K562 (cell line): ENCODE results near the gene IGF1R. TPM values are rescaled to one million over a fixed set of nuclear protein-coding genes. Genes with fewer than 3 reads are reported as not detected.

Experiments
- ATAC-seq: fragments of 200-7000 bp; cut with Tn5 transposase; 3 replicates; pipeline ENCODE4 v1.9.1; 2020; ENCODE audit warnings: moderate library complexity
- BruUV-seq: library from RNA; stranded (reverse); fragments of 400-500 nt; replicated peaks from 2 replicates; lab custom pipeline; 2021; lab: Mats Ljungman, UMichigan
- CTCF ChIA-PET: fragments of 300-600 bp; formaldehyde crosslinking; extraction: SDS; loops from one replicate; lab custom pipeline; 2021; ENCODE audit warnings: low intra/inter-chr PET ratio; lab: Yijun Ruan, JAX
- POLR2A ChIA-PET: fragments of 300-600, 350-650 bp; sonication (Branson Sonifier 250); formaldehyde crosslinking; extraction: SDS; loops from one replicate; lab custom pipeline; 2021; ENCODE audit warnings: antibody characterized with exemption, inconsistent platforms; lab: Yijun Ruan, JAX
- DNase-seq, 4 experiments: peaks; one replicate each; pipeline versions ENCODE4 v3.0.0 to v3.0.0-alpha.2; 2011 to 2018; ENCODE audit warnings: low spot score in 3 of 4, mixed read lengths in 3 of 4; ENCODE audit errors: extremely low read depth in 1 of 4
- FAIRE-seq: peaks from 2 replicates; lab custom pipeline; 2011; peaks lifted over from hg19 to GRCh38; lab: Jason Lieb, UNC
- H2AFZ ChIP-seq: 2 replicates; pipeline ENCODE4 v1.6.0; 2011; ENCODE audit warnings: low read depth, low read length, control low read depth, inconsistent platforms
- H3K27ac ChIP-seq: fragments of 200-600 bp; 3 replicates; pipeline ENCODE4 v1.8.0; 2011; ENCODE audit warnings: low read depth, mild to moderate bottlenecking, control low read depth, inconsistent platforms, low read length, moderate library complexity, mixed read lengths; ENCODE audit errors: extremely low read depth
- H3K27me3 ChIP-seq, 2 experiments: fragments of 300-600 bp in 1 of 2; 2 replicates in 1 of 2; 3 replicates in 1 of 2; pipeline versions ENCODE4 v1.6.0 to v1.8.0; 2011; ENCODE audit warnings: inconsistent platforms in 2 of 2, low read length in 2 of 2, mild to moderate bottlenecking in 1 of 2, mixed read lengths in 1 of 2, moderate library complexity in 1 of 2; ENCODE audit not compliant: control insufficient read depth in 2 of 2, insufficient read depth in 2 of 2
- H3K36me3 ChIP-seq: fragments of 300-600 bp; 3 replicates; pipeline ENCODE4 v1.8.0; 2011; ENCODE audit warnings: mild to moderate bottlenecking, low read length, inconsistent platforms; ENCODE audit not compliant: control insufficient read depth, insufficient read depth
- H3K4me1 ChIP-seq, 2 experiments: fragments of 200-600 bp in 1 of 2; replicated peaks in 1 of 2; 2 replicates in 1 of 2; 3 replicates in 1 of 2; pipeline versions ENCODE4 v1.5.1 to v1.8.0; 2011; ENCODE audit warnings: inconsistent platforms in 2 of 2, low read length in 2 of 2, mild to moderate bottlenecking in 1 of 2, mixed read lengths in 1 of 2, moderate library complexity in 1 of 2; ENCODE audit not compliant: control insufficient read depth in 2 of 2, insufficient read depth in 2 of 2
- H3K4me2 ChIP-seq: 2 replicates; pipeline ENCODE4 v1.6.1; 2011; ENCODE audit warnings: low read length, control low read depth, inconsistent platforms, mixed read lengths; ENCODE audit not compliant: insufficient read depth
- H3K4me3 ChIP-seq: fragments of 200-600 bp; sonication (generic), shearing (Covaris generic); 2 replicates; pipeline ENCODE4 v1.5.1; 2016; ENCODE audit warnings: control low read depth, inconsistent platforms
- H3K79me2 ChIP-seq: fragments of 200-600 bp; 3 replicates; pipeline ENCODE4 v1.8.0; 2011; ENCODE audit warnings: low read length, inconsistent platforms; ENCODE audit not compliant: control insufficient read depth, insufficient read depth
- H3K9ac ChIP-seq, 2 experiments: 2 replicates each; pipeline versions ENCODE4 v1.6.0 to v1.6.1; 2011; ENCODE audit warnings: low read depth in 2 of 2, low read length in 2 of 2, control low read depth in 1 of 2, inconsistent platforms in 1 of 2, mild to moderate bottlenecking in 1 of 2, mixed read lengths in 1 of 2; ENCODE audit not compliant: insufficient read depth in 1 of 2
- H3K9me1 ChIP-seq: one replicate; pipeline ENCODE4 v1.6.0; 2011; ENCODE audit warnings: inconsistent platforms, mild to moderate bottlenecking, low read length, moderate library complexity; ENCODE audit not compliant: control insufficient read depth, insufficient read depth
- H3K9me3 ChIP-seq: replicated peaks from 2 replicates; pipeline ENCODE4 v1.5.1; 2011; ENCODE audit warnings: low read depth, low read length, inconsistent platforms; ENCODE audit not compliant: control insufficient read depth, insufficient read depth
- H4K20me1 ChIP-seq: replicated peaks from 2 replicates; pipeline ENCODE4 v1.6.1; 2011; ENCODE audit warnings: low read length, inconsistent platforms, mixed read lengths; ENCODE audit not compliant: control insufficient read depth, insufficient read depth
- CREB1 ChIP-seq, 2 experiments: sonication (generic) in 1 of 2; formaldehyde crosslinking in 1 of 2; IDR thresholded peaks; 2 replicates each; pipeline versions ENCODE4 v1.6.1 to v1.8.0; 2012 to 2022; ENCODE audit warnings: inconsistent platforms in 1 of 2, mild to moderate bottlenecking in 1 of 2, missing genetic modification reagents in 1 of 2, moderate library complexity in 1 of 2
- DIDO1 ChIP-seq: fragments of 450-650 bp; IDR thresholded peaks from 2 replicates; pipeline ENCODE4 v1.6.1; 2016; ENCODE audit warnings: low read depth, missing biosample characterization, missing genetic modification characterization
- HOXB6 ChIP-seq: fragments of 250-450 bp; sonication (Bioruptor Pico); IDR thresholded peaks from 2 replicates; pipeline ENCODE4 v1.5.1; 2022; ENCODE audit warnings: mild to moderate bottlenecking, borderline replicate concordance
- MCM3 ChIP-seq: fragments of 450-650 bp; IDR thresholded peaks from 2 replicates; pipeline ENCODE4 v1.6.1; 2016
- TAF7 ChIP-seq: fragments of 450-650 bp; IDR thresholded peaks from 2 replicates; pipeline ENCODE4 v1.6.1; 2016; ENCODE audit warnings: missing genetic modification characterization, missing compliant biosample characterization
- ZNF165 ChIP-seq: fragments of 250-450 bp; sonication (Bioruptor Pico); IDR thresholded peaks from 2 replicates; pipeline ENCODE4 v1.4.0; 2020; ENCODE audit warnings: borderline replicate concordance
- WGBS: fragments of 100-300 bp; shearing (Covaris generic); methylation state at CpG from one replicate; pipeline ENCODE4 v1.1.6; 2016; ENCODE audit warnings: low coverage, mixed read lengths; ENCODE audit not compliant: insufficient coverage; ENCODE audit errors: missing lambda C conversion rate; 5-methylcytosine and 5-hydroxymethylcytosine counted together
- in situ Hi-C: fragments of 300-500 bp; cut with MboI; formaldehyde crosslinking; loops from 4 replicates; pipeline ENCODE4 v1.15.0; 2018; ENCODE audit warnings: inconsistent platforms, mixed read lengths
- intact Hi-C: fragments of 100-400 bp; cut with micrococcal nuclease; formaldehyde crosslinking; loops from 2 replicates; pipeline ENCODE4 v1.14.2; 2022
- polyA plus RNA-seq, 8 experiments: library from polyadenylated mRNA; depleted of rRNA in 4 of 8; stranded (reverse) in 5 of 8; unstranded in 3 of 8; fragments of >200 nt; fragmentation: Nextera tagmentation in 2 of 8; fragmentation: Illumina TruSeq in 1 of 8; extraction: Ambion mirVana in 2 of 8; extraction: Trizol in 1 of 8; gene quantifications; 2 replicates each; pipeline versions ENCODE4 v1.2.1 to v1.2.3, GENCODE V29; 2011 to 2014; ENCODE audit warnings: inconsistent platforms in 1 of 8, missing spikeins in 1 of 8
- total RNA-seq, 7 experiments: library from RNA; depleted of rRNA in 6 of 7; stranded (reverse); fragments of >200 nt in 6 of 7; fragmentation: Illumina TruSeq in 2 of 7; extraction: Trizol in 2 of 7; gene quantifications; 2 replicates each; pipeline versions ENCODE4 v1.2.1 to v1.2.3, GENCODE V29; 2011 to 2021; ENCODE audit warnings: low replicate concordance in 1 of 7
- TF ChIP-seq, protein P1 (sequence below), 2 experiments: fragments of 450-650 bp; IDR thresholded peaks; 2 replicates each; pipeline ENCODE4 v1.6.1; 2016; ENCODE audit warnings: mild to moderate bottlenecking in 2 of 2, borderline replicate concordance in 1 of 2, low read depth in 1 of 2, moderate library complexity in 1 of 2
- TF ChIP-seq, protein P2 (sequence below): fragments of 250-450 bp; sonication (Bioruptor Pico); IDR thresholded peaks from 2 replicates; pipeline ENCODE4 v1.4.0; 2020

Gene IGF1R
- total and polyA plus RNA-seq, 9 of the 15 experiments (the other 6 are each of a cell fraction or from before 2014, with no cell fraction given), result 0.35 to 8.0 (median 1.6) TPM

DNA sequence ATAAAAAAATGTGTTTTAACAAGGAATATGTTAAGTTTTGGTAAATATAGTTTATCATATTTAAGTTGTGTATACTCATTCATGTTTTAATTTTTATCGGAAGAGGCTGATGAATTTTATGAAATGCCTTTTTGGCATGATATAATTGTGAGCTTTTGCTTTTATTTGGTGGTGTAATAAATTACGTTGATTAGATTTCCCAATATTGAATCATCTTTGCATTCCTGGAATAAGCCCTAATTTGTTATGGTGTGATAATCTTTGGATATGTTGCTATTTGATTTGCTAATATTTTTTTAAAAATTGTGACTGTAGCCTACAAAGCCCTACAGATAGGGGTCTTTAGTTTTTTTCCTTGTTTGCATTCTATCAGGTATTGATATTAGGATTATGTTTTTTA is 107.4 kb downstream of the IGF1R start:
- 34% methylated on average over 2 of the region's 2 CpGs for WGBS
- intact Hi-C loops, result no loop called here
- CTCF ChIA-PET, result no interaction called here
- H3K27ac ChIP-seq, result no peak overlapping the region
- H2AFZ ChIP-seq, result no peak overlapping the region
- ATAC-seq (no peak), FAIRE-seq (no peak), DNase-seq (no peak)
- H3K79me2 ChIP-seq, result no peaks in the 10 kb centered on the region
- H3K9me1 ChIP-seq, result no peaks in the 10 kb centered on the region
- H3K9ac ChIP-seq, result no peak overlapping the region
- no peaks in the 10 kb centered on the region for H3K9me3 ChIP-seq
- no peak overlapping the region for H3K4me3 ChIP-seq
- no TSS peak for BruUV-seq
- H3K4me1 ChIP-seq, result no peaks in the 10 kb centered on the region
- H3K27me3 ChIP-seq, result peaks cover 4 to 11% of the 10 kb centered on the region in 2 experiments; a peak in 3 of 5 replicates
- POLR2A ChIA-PET, result no interaction called here
- H3K36me3 ChIP-seq, result no peaks in the 10 kb centered on the region
- H3K4me2 ChIP-seq, result no peak overlapping the region
- in situ Hi-C loops, result no loop called here
- peaks cover 6% of the 10 kb centered on the region; the same call in 1 of the 2 replicates for H4K20me1 ChIP-seq
- TF ChIP-seq HOXB6 (CRISPR knock-in tag) (no peak), CREB1 (IDR thresholded peaks at IDR 0.05) (no peak), CREB1 (CRISPR knock-in tag; IDR thresholded peaks at IDR 0.05) (no peak), MCM3 (no peak), ZNF165 (CRISPR knock-in tag) (no peak), TAF7 (tag) (no peak), DIDO1 (tag) (no peak)
- TF ChIP-seq, protein P1, sequence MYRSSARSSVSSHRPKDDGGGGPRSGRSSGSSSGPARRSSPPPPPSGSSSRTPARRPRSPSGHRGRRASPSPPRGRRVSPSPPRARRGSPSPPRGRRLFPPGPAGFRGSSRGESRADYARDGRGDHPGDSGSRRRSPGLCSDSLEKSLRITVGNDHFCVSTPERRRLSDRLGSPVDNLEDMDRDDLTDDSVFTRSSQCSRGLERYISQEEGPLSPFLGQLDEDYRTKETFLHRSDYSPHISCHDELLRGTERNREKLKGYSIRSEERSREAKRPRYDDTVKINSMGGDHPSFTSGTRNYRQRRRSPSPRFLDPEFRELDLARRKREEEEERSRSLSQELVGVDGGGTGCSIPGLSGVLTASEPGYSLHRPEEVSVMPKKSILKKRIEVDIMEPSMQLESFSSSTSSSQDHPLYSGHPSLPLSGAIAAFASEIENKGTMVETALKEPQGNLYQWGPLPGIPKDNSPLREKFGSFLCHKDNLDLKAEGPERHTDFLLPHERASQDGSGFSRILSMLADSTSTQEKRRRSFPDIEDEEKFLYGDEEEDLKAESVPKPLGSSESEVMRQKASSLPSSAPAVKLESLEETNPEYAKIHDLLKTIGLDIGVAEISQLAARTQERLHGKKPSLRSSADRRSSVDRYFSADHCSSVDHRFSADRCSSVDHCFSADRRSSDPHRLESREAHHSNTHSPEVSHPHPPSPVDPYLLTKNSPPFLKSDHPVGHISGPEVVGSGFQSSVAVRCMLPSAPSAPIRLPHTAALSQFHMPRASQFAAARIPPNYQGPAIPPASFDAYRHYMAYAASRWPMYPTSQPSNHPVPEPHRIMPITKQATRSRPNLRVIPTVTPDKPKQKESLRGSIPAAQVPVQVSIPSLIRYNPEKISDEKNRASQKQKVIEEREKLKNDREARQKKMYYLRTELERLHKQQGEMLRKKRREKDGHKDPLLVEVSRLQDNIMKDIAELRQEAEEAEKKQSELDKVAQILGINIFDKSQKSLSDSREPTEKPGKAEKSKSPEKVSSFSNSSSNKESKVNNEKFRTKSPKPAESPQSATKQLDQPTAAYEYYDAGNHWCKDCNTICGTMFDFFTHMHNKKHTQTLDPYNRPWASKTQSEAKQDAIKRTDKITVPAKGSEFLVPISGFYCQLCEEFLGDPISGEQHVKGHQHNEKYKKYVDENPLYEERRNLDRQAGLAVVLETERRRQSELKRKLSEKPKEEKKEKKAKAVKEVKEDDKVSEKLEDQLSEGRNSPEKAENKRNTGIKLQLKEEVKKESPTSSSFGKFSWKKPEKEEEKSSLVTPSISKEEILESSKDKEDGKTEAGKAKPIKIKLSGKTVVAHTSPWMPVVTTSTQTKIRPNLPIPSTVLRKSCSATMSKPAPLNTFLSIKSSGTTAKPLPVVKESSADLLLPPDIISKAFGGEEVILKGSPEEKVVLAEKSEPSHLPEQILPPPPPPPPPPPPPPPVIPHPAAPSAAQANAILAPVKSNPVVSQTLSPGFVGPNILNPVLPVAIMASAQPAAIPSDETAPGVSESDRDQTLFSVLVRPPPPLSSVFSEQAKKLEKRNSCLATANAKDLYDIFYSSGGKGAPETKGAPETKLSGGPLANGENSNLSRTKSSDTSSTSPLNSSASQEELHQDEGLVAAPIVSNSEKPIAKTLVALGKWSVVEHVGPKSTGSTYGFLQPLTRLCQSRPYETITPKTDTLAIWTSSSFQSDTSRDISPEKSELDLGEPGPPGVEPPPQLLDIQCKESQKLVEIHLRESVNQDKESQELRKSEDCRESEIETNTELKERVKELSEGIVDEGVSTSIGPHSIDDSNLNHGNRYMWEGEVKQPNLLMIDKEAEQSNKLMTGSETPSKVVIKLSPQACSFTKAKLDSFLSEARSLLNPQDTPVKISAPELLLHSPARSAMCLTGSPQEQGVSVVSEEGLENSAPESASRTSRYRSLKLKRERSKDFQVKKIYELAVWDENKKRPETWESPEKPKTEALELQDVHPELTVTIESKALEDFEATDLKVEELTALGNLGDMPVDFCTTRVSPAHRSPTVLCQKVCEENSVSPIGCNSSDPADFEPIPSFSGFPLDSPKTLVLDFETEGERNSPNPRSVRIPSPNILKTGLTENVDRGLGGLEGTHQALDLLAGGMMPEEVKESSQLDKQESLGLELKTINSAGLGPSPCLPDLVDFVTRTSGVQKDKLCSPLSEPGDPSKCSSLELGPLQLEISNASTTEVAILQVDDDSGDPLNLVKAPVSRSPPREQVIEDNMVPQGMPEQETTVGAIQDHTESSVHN (IDR thresholded peaks at IDR 0.05; ENCODE audit: borderline replicate concordance in 1 of 2, low read depth in 1 of 2), result no peak
- TF ChIP-seq, protein P2, sequence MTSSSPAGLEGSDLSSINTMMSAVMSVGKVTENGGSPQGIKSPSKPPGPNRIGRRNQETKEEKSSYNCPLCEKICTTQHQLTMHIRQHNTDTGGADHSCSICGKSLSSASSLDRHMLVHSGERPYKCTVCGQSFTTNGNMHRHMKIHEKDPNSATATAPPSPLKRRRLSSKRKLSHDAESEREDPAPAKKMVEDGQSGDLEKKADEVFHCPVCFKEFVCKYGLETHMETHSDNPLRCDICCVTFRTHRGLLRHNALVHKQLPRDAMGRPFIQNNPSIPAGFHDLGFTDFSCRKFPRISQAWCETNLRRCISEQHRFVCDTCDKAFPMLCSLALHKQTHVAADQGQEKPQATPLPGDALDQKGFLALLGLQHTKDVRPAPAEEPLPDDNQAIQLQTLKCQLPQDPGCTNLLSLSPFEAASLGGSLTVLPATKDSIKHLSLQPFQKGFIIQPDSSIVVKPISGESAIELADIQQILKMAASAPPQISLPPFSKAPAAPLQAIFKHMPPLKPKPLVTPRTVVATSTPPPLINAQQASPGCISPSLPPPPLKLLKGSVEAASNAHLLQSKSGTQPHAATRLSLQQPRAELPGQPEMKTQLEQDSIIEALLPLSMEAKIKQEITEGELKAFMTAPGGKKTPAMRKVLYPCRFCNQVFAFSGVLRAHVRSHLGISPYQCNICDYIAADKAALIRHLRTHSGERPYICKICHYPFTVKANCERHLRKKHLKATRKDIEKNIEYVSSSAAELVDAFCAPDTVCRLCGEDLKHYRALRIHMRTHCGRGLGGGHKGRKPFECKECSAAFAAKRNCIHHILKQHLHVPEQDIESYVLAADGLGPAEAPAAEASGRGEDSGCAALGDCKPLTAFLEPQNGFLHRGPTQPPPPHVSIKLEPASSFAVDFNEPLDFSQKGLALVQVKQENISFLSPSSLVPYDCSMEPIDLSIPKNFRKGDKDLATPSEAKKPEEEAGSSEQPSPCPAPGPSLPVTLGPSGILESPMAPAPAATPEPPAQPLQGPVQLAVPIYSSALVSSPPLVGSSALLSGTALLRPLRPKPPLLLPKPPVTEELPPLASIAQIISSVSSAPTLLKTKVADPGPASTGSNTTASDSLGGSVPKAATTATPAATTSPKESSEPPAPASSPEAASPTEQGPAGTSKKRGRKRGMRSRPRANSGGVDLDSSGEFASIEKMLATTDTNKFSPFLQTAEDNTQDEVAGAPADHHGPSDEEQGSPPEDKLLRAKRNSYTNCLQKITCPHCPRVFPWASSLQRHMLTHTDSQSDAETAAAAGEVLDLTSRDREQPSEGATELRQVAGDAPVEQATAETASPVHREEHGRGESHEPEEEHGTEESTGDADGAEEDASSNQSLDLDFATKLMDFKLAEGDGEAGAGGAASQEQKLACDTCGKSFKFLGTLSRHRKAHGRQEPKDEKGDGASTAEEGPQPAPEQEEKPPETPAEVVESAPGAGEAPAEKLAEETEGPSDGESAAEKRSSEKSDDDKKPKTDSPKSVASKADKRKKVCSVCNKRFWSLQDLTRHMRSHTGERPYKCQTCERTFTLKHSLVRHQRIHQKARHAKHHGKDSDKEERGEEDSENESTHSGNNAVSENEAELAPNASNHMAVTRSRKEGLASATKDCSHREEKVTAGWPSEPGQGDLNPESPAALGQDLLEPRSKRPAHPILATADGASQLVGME, result no peak
